Left lung (tissue), 10 donors: Measurements from ENCODE around the gene FAM240B. TPM values are rescaled to one million over a fixed set of nuclear protein-coding genes. Genes with fewer than 3 reads are reported as not detected.

ENCODE experiments used
- ATAC-seq: fragments of 200-7000 bp; cut with Tn5 transposase; one replicate; pipeline ENCODE4 v1.9.1; 2020; ENCODE audit warnings: moderate library complexity
- DNase-seq, 4 donors: peaks; one replicate each; pipeline ENCODE4 v3.0.0-alpha.2; 2013 to 2020
- H3K27ac ChIP-seq, 2 donors: fragments of 200-600 bp; sonication (generic) in 1 of 2; one replicate each; pipeline versions ENCODE4 v1.5.0 to v1.8.0; 2020 to 2021
- H3K27me3 ChIP-seq, 2 donors: fragments of 200-600 bp; sonication (generic) in 1 of 2; one replicate each; pipeline versions ENCODE4 v1.5.0 to v1.8.0; 2020 to 2021
- H3K36me3 ChIP-seq, 2 donors: fragments of 200-600 bp; sonication (generic) in 1 of 2; one replicate each; pipeline versions ENCODE4 v1.5.0 to v1.8.0; 2020 to 2021
- H3K4me1 ChIP-seq, 2 donors: fragments of 200-600 bp; one replicate each; pipeline ENCODE4 v1.8.0; 2021
- H3K4me3 ChIP-seq, 2 donors: fragments of 200-600 bp; sonication (generic) in 1 of 2; one replicate each; pipeline versions ENCODE4 v1.5.0 to v1.8.0; 2020 to 2021; ENCODE audit warnings: mild to moderate bottlenecking in 1 of 2
- H3K9me3 ChIP-seq, 2 donors: fragments of 200-600 bp; sonication (generic) in 1 of 2; one replicate each; pipeline versions ENCODE4 v1.5.0 to v1.8.0; 2020 to 2021
- CTCF ChIP-seq, 2 donors: fragments of 200-600 bp; sonication (generic) in 1 of 2; IDR thresholded peaks; one replicate each; pipeline versions ENCODE4 v1.5.0 to v1.8.0; 2021; ENCODE audit warnings: antibody characterized with exemption in 2 of 2
- intact Hi-C, 2 donors: fragments of 100-400 bp; cut with DNase I; formaldehyde crosslinking; loops; one replicate each; pipeline versions ENCODE4 v1.11.2 to v1.14.2; 2022
- polyA plus RNA-seq, 6 donors: library from polyadenylated mRNA; unstranded; fragments of 120-200 nt; gene quantifications; one replicate each; pipeline ENCODE4 v1.2.1, GENCODE V29; 2013; ENCODE audit not compliant: insufficient read length in 6 of 6
- total RNA-seq, 2 donors: library from RNA; stranded (reverse); fragmentation: NEBNext Ultra II Directional; extraction: Animal tissue kit (Norgen Biotek cat#: 25700); gene quantifications; one replicate each; pipeline ENCODE4 v1.2.1, GENCODE V29; 2021
- donor health status: DM: no; HTN: yes; CAD: no.
- donor health status: DM: no; HTN: no; CAD: no.

The FAM240B gene
- total and polyA plus RNA-seq, 8 donors, result 0.17 to 0.24 TPM; not detected in 6

DNA sequence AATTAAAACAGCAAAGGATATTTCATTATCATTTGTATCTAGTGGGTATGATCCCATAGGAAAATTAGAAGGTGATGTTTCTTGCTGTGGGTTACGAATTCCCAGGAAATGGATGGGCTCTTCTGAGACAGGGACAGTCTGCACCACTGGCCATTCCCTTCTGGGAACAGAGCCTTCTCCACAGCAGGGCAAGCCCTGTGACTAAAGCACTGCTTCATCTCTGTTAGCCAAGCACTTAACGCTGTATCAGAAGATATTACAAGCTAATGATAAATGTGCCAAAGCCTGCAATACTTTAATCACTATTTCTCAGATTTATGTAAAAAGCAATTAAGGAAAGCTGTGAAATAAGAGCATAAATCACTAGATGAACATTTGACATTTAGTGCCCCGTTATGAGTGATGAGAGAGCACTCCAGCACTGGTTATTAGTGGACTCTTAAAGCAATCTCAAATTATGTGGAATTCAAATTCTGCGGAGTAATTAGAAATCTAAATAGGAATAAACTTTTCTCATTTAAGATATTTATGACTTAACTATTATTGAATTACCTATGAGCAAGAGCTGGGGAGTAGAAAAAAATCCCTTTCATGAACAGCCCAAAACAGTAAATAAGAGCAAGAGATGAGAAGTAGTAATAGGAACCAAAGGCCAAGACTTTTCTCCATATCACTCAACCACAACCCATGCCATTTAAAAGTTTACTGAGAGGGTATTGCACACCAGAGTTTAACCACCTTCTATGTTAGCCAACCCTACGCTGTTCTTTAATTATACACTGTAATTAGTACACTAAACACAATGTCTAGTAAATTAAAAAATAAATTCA, 49.2 kb downstream of the FAM240B start:
- Histone ChIP-seq H3K9me3 (no peaks in the 10 kb centered on the region), H3K27ac (no peak overlapping the region), H3K27me3 (no peaks in the 10 kb centered on the region), H3K4me3 (no peak overlapping the region), H3K36me3 (no peaks in the 10 kb centered on the region), H3K4me1 (peaks cover 0 to 7% of the 10 kb centered on the region in 2 donors)
- ATAC-seq (no peak), DNase-seq (no peak)
- intact Hi-C loops, result no loop called here
- no peak for TF ChIP-seq CTCF (IDR thresholded peaks at IDR 0.05)

- intact Hi-C loops, result no loop called here
- peaks cover 0 to 7% of the 10 kb centered on the region in 2 donors for H3K4me1 ChIP-seq
- H3K9me3 ChIP-seq, result no peaks in the 10 kb centered on the region
- H3K36me3 ChIP-seq, result no peaks in the 10 kb centered on the region
- ATAC-seq (no peak), DNase-seq (no peak)
- H3K27ac ChIP-seq, result no peak overlapping the region
- no peak overlapping the region for H3K4me3 ChIP-seq
- no peak for TF ChIP-seq CTCF (IDR thresholded peaks at IDR 0.05)
- H3K27me3 ChIP-seq, result no peaks in the 10 kb centered on the region
These were observed 51.0 kb downstream of the FAM240B start for GRCh38 chr9:38668791-38669466.

GRCh38 chr9:38662763-38663593, 57.0 kb downstream of the FAM240B start:
- ATAC-seq (no peak), DNase-seq (no peak)
- Histone ChIP-seq H3K27me3 (peaks cover 0 to 7% of the 10 kb centered on the region in 2 donors), H3K36me3 (no peaks in the 10 kb centered on the region), H3K9me3 (no peaks in the 10 kb centered on the region), H3K27ac (no peak overlapping the region), H3K4me3 (no peak overlapping the region), H3K4me1 (no peaks in the 10 kb centered on the region)
- TF ChIP-seq CTCF (IDR thresholded peaks at IDR 0.05), result no peak
- intact Hi-C loops, result no loop called here

- intact Hi-C loops, result no loop called here
- no peak overlapping the region for H3K4me3 ChIP-seq
- H3K9me3 ChIP-seq, result no peaks in the 10 kb centered on the region
- TF ChIP-seq CTCF (IDR thresholded peaks at IDR 0.05), result no peak
- no peaks in the 10 kb centered on the region for H3K4me1 ChIP-seq
- H3K27ac ChIP-seq, result no peak overlapping the region
- no peak for ATAC-seq
- no peak for DNase-seq
- H3K36me3 ChIP-seq, result no peaks in the 10 kb centered on the region
- peaks cover 0 to 30% of the 10 kb centered on the region in 2 donors for H3K27me3 ChIP-seq
These were observed 60.4 kb downstream of the FAM240B start for GRCh38 chr9:38659538-38659937.
